ENCODE data around the gene GBP7.
"Not testable (repeated sequence)": the region's sequence is repeated elsewhere in the genome, so short reads cannot be mapped to it uniquely, and the experiment has no call there.

Gene GBP7, protein sequence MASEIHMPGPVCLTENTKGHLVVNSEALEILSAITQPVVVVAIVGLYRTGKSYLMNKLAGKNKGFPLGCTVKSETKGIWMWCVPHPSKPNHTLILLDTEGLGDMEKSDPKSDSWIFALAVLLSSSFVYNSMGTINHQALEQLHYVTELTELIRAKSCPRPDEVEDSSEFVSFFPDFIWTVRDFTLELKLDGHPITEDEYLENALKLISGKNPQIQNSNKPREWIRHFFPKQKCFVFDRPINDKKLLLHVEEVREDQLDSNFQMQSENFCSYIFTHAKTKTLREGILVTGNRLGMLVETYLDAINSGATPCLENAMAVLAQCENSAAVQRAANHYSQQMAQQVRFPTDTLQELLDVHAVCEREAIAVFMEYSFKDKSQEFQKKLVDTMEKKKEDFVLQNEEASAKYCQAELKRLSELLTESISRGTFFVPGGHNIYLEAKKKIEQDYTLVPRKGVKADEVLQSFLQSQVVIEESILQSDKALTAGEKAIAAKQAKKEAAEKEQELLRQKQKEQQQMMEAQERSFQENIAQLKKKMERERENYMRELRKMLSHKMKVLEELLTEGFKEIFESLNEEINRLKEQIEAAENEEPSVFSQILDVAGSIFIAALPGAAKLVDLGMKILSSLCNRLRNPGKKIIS

DNA sequence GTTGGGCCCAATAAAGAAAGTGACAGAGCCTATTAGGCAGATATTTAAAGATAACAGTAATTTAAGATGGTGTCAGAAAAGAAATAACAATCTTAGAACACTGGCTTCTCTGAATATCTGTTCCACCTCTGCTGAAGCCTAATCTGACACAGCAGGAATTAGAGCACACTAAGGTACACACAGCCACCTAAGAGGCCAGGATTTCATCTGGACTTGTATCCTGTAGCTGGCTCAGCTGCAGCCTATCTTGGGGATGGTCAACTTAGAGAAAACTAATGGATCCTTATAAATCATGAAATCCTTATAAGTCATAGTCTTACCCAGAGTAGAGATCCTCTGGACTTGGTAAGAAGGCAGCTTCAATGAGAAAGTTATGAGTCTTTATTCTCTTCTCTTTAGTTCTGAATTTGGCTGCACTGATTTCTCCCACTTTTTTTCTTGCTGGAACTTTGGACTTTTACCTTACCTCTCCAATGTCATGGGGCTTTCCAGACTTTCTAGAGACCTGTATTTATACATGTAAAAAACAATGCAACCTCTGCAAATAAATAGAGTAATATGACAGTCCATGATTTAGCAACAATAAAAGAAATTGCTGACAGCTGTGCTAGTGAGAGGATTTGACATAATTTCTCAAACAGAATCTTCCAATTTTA, at the start of gene GBP7:
TSS of gene GBP7 (minus strand) at position 403 of the 656 bp plus-strand sequence. CDS start 4,068 bp downstream, outside the sequence.
- no peak for DNase-seq (ENCODE audit: low read depth in 2 of 2)

DNA sequence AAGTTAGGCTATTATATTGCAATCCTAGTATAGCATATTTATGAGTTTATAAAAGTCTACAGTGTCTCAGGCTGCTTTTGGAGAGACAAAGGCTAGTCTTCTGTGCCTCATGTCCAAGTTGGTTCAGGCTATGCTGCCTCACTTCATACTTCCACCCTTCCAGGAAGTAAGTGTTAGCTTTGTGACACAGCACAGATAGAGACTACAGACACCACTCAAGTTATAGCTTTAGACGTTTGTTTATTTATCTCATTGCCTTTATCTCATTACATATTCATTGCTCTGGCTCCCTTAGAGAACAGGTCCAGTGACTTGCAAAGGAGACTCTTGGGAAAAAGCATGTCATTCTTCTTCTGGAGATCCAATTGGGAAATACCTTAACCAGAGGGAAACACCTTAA, 45.5 kb upstream of the GBP7 start:
- DNase-seq (ENCODE audit: low read depth in 2 of 2): no peak

DNA sequence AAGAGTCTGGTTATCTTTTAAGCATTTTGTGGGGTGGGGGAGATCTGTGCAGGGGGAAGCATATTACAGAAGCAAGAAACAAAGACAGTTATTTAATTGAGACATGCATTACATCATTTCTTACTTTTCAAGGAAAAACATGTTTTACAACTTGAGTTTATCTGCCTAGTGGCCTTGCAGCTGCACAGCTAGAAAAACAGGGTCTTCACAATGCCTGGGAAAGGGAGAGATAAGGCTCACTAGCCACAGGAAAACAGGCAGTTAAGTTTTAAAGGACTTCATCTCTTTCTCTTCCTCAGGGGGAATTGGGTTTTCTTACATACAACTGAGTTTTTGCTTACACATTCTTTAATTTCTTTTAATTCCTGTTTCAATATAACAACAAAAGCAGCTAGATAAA, 44.0 kb upstream of the GBP7 start:
- DNase-seq (ENCODE audit: low read depth in 2 of 2): not testable (repeated sequence)

DNA sequence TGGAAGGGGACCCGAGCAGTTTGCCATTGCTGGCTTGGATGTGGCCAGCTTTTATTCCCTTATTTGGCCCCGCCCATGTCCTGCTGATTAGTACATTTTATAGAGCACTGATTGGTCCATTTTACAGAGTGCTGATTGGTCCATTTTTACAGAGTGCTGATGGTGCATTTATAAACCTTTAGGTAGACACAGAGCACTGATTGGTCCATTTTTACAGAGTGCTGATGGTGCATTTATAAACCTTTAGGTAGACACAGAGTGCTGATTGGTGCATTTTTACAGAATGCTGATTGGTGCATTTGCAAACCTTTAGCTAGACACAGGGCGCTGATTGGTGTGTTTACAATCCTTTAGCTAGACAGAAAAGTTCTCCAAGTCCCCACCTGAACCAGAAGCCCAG, 43.1 kb upstream of the GBP7 start:
- not testable (repeated sequence) for DNase-seq (ENCODE audit: low read depth in 2 of 2)

DNA sequence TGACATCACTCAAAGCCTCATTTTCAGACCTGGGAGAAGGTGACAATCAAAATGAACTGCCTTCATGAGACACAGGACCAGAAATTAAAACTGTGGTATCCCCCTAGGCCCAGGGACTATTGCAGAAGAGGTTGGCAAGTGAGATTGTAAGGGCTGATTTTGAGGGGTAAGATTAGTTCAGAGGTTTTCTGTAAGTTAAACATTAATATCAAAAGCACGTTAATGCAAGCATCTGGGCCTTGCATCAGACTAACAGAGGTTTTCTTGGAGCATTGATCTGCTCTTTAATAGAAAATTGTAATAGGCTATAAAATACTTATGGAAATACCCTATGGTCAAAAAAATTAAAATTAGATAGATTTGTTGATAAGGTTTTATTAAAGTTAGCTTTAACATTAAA, 37.5 kb upstream of the GBP7 start:
- no peak for DNase-seq (ENCODE audit: low read depth in 2 of 2)

DNA sequence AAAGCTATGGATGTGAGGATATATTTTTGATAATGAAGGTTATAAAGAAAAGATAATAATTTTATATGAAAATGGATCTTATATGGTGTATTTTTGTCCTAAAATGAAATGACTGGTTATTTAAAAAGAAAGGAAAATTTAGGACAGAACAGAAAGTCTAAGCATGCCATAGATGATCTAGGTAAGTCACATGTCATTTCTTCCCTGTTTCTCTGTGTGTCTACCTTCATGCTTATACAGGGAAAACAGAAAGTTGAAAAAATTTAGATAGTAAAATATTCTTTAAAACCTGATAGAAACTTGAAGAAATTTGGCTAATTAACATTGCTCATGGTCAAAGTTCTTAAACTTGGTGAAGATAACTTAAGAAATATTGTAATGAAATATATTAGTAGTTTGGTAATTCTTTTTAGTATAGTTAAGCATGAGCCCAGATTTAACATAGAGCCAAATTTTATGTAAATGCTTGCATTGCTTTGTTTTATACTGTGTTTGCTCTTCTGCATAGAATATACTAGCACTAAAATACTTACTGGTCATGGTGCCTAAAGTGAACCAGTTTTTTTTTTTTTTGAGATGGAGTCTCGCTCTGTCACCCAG, 35.3 kb upstream of the GBP7 start:
- DNase-seq (ENCODE audit: low read depth in 2 of 2): no peak

DNA sequence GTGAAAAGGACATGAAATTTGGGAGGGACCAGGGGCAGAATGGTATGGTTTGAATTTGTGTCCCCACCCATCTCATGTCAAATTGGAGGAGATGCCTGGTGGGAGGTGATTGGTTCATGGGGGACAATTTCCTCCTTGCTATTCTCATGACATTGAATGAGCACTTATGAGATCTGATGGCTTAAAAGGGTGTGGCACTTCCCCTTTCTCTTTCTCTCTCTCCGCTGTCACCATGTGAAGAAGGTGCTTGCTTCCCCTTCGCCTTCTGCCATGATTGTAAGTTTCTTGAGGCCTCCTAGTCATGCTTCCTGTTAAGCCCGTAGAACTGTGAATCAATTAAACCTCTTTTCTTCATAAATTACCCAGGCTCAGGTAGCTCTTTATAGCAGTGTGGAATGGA, 30.6 kb upstream of the GBP7 start:
- DNase-seq (ENCODE audit: low read depth in 2 of 2): no peak

DNA sequence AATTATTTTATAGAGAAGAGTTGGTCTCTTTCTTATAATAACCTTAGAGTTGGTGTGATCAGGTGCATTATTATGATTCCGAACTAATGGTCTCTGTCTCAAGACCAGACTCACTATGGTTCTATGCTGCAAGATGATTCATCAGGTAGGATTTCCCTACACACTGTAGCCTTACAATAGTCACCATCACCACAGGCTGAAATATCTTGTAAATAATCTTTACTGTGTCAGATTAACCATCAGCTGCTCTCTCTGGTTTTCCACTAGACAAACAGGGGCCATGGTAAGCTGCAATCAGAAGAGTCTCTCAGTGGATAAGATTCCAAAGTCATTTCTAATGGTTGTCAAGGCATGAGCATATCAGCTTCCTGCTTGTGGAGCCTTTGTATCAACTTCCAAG, 27.4 kb upstream of the GBP7 start:
- DNase-seq (ENCODE audit: low read depth in 2 of 2): no peak

DNA sequence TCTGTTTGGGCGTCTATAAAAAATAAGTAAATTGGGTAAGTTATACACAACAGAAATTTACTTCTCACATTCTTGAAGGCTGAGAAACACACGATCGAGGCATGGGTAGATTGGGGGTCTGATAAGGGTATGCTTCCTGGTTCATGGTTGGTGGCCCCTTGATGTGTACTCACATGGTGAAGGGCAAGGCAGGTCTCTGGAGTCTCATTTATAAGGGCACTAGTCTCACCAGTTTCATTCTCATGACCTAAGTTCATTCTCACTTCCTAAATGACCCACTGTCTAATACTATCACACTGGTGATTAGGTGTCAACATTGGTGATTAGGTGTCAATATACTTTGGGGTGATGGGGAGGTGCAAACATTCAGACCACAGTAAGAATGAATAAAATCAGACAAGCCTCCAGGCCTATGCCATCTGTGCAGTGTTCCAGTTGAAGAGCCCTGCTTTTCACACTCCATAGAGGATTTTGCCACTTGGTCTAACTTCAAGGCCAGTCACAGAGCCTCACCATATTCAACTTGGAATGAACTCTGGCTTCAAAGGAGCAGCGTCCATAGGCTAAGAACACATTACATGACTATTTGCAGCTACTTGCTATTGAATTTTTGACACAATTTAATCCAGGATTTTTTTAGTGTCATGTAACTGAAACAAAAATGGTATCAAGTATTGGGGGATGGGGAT, 25.4 kb upstream of the GBP7 start:
- DNase-seq (ENCODE audit: low read depth in 2 of 2): no peak

DNA sequence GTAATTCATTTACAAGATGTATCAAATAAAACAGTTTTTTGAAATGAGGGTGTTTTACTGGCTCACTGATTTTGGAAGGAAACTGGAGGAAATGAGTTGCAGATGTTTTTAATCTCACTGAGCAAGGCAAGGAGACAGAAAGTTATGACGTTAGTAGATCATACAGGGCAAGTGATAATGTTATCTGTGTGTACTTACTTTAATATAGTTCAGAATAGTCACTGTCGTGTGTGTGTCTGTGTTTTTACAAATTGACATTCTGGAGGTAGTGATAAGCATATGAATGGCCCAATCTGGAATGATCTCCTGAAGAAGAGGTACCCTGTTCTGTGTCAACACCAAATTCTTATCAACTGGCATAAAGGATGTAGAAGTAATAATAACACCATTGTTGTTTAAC, 24.9 kb upstream of the GBP7 start:
- DNase-seq (ENCODE audit: low read depth in 2 of 2): no peak

DNA sequence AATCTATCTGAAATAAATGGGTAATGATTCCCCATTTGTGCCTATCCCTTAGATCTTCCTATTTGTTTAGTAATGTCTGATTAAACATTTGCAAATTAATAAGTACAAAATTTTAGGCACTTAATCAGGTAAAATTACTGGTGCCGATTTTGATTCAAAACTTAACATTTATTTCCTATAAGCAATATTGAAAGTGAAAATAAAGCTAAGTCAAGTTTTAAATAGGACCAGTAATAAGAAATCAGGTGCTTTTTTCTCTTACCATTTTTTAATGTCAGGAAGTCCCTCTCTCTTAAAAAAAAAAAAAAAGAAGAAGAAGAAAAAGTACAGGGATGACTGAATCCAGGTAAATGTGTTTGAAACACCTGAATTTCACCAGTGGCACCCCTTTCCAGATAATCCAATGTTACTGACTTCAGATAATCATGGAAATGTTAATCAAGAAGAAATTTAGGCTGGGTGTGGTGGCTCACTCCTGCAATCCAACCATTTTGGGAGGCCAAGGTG, 23.8 kb upstream of the GBP7 start:
- DNase-seq (ENCODE audit: low read depth in 2 of 2): no peak

DNA sequence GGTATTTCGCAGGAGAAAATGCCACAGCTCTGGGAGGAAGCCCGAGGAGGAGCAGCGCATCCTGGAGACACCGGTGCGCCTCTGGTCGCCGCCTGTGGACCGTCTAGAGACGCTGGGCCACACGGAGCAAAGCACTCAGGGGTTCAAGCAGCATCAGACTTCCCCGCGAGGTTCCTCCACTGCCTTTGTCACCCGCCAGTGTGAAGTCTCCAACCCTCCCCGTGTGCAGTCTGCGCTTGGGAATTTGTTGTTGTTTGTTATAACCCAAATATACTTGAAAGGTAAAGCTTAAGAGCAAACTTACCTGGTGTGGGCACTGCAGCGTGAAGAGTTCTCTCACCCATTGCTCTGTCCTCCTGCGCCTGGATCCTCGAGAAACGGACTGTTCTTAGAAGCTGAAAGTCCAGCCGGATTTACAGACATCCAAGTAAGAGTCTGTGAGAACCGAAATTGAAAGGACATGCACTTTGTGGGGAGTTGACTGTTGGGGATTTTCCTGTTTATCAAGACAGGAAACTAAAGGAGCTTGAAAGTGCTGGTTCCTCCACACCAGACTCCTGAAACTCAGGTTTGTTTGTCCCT, 22.8 kb upstream of the GBP7 start, which contains the start of gene GBP4:
TSS of gene GBP4 (minus strand) at position 452 of the 582 bp plus-strand sequence. CDS start at position 344, 108 bp downstream.
- peak; percentile 17 to 20 for DNase-seq (ENCODE audit: low read depth in 2 of 2)

DNA sequence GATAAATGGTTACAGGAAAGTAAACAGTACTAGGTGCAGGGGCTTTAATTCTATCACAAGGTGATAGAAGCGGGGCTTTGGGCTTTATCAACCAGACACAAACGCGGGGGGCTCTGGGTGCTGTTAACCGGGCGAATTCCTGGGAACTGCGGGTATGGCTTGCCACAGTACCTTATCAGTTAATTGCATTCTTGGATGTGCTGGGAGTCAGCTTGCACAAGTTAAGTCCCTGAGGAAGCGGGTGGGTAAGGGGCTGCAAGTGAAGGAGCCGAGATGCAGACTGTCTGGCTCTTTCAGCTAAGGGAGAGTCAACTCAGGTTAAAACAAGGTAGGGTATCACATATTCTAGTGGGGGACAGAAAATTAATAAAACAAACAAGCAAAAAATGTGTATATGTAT, 22.3 kb upstream of the GBP7 start:
- no peak for DNase-seq (ENCODE audit: low read depth in 2 of 2)

DNA sequence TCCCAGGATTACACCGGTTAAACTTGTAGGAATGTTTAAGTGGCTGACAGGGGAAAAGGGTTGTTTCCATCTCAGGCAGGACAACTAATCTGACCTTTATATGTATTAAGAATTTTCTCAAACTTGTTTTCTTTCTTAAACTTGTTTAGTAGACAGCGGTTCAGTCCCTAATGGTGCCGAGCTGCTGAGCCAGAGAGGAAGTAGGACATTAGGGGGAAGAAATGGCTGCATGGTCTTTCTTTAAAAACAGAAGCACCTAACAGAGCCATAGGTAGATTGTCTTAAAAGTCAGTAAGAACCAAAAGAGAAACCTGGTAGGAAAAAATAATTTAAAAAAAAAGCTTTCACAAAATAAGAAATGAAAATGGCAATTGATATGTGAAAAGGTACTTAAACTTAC, 19.7 kb upstream of the GBP7 start:
- DNase-seq (ENCODE audit: low read depth in 2 of 2): no peak

DNA sequence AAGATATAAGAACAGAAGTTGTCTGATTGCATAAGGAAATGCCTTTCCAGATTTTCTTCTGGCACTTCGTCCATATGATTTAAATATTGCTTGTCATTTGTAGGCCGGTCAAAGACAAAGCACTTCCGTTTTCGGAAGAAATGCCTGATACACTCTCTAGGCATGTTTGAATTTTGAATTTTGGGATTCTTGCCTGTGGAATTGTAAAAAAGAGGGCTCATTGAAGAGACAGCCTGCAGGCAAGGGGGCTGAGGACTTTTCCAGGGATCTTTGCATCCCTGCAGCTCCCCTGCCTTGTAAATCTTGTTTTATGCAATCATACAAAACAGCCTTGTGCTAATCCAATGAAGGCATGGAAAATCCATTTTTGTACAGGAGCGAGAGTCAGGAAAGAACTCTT, 15.5 kb upstream of the GBP7 start:
- no peak for DNase-seq (ENCODE audit: low read depth in 2 of 2)

DNA sequence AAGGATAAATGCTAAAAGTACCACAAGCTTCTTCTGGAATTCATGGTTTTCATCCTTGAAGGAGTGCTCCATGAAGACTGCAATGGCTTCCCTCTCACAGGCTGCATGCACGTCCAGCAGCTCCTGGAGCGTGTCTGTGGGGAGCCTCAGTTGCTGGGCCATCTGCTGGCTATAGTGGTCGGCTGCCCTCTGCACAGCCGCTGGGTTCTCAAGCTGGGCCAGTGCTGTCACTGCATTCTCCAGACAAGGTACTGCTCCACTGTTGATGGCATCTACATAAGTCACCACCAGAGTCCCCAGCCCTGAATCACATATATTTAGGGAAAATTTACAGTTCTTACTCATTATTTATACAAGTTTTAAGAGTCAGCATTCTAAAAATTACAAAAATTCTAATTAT, 14.2 kb upstream of the GBP7 start:
- no peak for DNase-seq (ENCODE audit: low read depth in 2 of 2)

DNA sequence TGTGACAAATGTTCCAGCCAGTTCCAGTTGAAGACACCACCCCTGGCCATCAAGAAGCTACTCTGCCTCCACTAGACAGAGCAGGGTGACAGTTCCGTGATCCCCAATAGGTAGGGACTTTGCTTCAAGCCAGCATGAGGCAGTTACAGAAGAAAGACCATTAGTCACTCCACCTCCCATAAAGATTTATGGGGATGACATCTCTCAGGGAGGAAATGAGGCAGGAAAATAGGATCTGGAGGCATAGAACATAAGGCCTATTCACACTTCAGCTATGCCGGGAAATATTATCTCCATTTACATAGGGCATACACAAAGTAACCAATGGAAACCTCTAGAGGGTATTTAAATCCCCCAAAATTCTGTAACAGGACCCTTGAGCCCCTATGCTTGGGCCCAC, 3.5 kb upstream of the GBP7 start:
- DNase-seq (ENCODE audit: low read depth in 2 of 2): no peak

DNA sequence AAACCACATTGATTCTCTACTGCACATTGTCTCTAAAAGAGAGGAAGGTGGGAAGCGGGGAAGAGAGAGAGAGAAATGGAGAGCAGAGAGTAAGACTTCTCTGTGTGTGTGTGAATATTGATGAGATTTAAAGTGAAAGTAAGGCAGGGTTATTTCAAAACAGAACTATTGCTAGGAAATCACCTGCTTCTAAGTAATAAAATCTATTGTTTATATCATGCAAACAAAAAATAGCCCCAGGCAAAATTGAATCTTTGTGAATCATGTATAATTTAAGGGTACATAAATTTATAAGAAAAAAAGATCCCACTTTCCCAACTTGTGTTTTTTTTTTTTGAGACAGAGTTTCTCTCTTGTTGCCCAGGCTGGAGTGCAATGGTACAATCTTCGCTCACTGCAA, 1.2 kb upstream of the GBP7 start:
- no peak for DNase-seq (ENCODE audit: low read depth in 2 of 2)

DNA sequence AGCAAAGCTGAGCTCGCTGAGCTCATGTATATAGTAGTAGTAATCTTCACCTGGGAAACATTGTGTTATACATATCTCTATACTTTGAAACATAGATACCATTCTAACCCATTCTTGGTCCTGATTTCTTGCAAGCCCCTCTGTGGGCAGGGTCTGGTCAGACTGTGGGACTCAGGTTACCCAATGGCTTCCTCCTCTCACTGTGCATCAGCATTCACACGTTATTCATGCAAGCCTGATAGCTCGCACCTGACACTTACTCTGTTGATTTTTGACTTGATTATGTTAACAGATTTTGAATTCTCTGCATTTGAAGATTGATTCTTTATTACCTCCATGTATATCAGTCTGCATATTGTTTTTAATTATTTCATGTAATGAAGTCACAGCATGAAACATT, 1.3 kb downstream of the GBP7 start:
- no peak for DNase-seq (ENCODE audit: low read depth in 2 of 2)

DNA sequence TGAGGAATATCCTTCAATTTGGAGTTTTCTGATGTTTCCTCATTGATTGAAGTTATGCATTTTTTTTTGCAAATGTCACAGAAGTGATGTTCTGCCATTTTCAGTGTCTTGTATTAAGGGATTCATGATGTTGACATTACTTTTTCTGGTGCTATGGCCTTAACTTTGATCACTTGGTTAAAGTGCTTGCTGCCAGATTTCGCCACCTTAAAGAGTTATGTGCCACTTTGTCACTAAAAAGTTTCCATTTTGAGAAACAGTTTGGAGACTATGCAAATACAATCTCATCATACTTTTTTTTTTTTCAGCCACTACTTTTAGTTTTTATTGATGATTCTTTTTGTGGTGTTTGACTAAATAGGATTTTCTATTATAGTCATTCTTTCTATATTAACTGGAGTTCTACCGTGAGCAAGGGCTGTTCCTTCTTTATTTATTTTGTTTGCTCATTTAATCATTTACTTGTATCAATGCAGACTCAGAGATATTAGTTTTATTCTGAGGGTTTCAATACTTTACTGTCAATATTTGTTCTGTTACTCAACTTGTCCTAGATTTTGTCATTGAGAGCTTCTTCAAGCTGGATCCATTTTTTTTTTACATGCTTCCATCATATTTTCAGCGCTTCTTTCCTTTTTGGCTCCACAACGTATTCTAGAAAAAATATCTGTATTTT, 3.2 kb downstream of the GBP7 start:
- no peak for DNase-seq (ENCODE audit: low read depth in 2 of 2)

DNA sequence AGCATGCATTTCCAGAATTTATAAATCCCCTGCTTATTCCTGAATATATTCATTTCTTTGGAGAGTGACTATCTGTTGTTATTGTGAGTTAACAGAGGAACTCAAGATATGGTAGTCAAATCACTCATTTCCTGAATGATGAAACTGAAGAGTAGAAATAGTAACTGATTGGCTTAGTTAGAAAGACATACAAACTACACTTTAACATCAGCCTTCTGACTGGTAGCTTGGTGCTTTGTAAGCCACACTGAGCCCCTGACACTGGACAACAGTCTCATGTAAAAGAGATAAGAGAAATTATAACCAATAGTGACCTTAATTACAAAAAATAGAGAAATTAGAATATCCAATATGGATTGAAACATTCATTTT, 4.8 kb downstream of the GBP7 start:
- DNase-seq (ENCODE audit: low read depth in 2 of 2): no peak
